Stimulated activated CD4-positive, alpha-beta T cell treated with anti-CD3 and anti-CD28 coated beads, Interleukin-4, amount 100 ng/mL, for 48 hours (primary cell): ENCODE measurements around the gene TRDN.

Source experiments
- DNase-seq, 2 donors: peaks; one replicate each; pipeline ENCODE4 v3.0.0-alpha.2; 2020; ENCODE audit warnings: low read depth in 2 of 2

Gene TRDN

GRCh38 chr6:123636782-123637181 lies at the start of gene TRDN:
TRDN (minus strand) TSS chr6:123636950; CDS start chr6:123636775, 175 bp downstream.
- no peak for DNase-seq

- no peak for DNase-seq
These were observed 45.3 kb upstream of the TRDN start for GRCh38 chr6:123681957-123682462.

GRCh38 chr6:123677897-123678296 lies 41.1 kb upstream of the TRDN start:
- no peak for DNase-seq

- DNase-seq = no peak
These were observed 40.0 kb upstream of the TRDN start for GRCh38 chr6:123676793-123677192.

- DNase-seq = no peak
These were observed 32.3 kb upstream of the TRDN start for GRCh38 chr6:123668965-123669591.

GRCh38 chr6:123668063-123668462 lies 31.3 kb upstream of the TRDN start:
- no peak for DNase-seq

- no peak for DNase-seq
These were observed 26.7 kb upstream of the TRDN start for GRCh38 chr6:123663436-123663835.

GRCh38 chr6:123662757-123663156 lies 26.0 kb upstream of the TRDN start:
- no peak for DNase-seq

- DNase-seq = no peak
These were observed 24.5 kb upstream of the TRDN start for GRCh38 chr6:123661105-123661891.

GRCh38 chr6:123659960-123660748 lies 23.4 kb upstream of the TRDN start:
- DNase-seq = no peak

- DNase-seq = no peak
These were observed 22.1 kb upstream of the TRDN start for GRCh38 chr6:123658848-123659247.

- no peak for DNase-seq
These were observed 19.0 kb upstream of the TRDN start for GRCh38 chr6:123655521-123656306.

GRCh38 chr6:123648723-123649122 lies 12.0 kb upstream of the TRDN start:
- DNase-seq = no peak

- no peak for DNase-seq
These were observed 11.3 kb upstream of the TRDN start for GRCh38 chr6:123648020-123648580.

GRCh38 chr6:123641497-123641896 lies 4.7 kb upstream of the TRDN start:
- DNase-seq = no peak

GRCh38 chr6:123640567-123641187 lies 3.9 kb upstream of the TRDN start:
- no peak for DNase-seq

GRCh38 chr6:123638865-123639264 lies 2.1 kb upstream of the TRDN start:
- no peak for DNase-seq

- no peak for DNase-seq
These were observed 468 bp downstream of the TRDN start for GRCh38 chr6:123636282-123636681.

GRCh38 chr6:123635567-123635966 lies 1.2 kb downstream of the TRDN start:
- no peak for DNase-seq

GRCh38 chr6:123635144-123635543 lies 1.6 kb downstream of the TRDN start:
- no peak for DNase-seq

- DNase-seq = no peak
These were observed 4.1 kb downstream of the TRDN start for GRCh38 chr6:123632641-123633040.
